Measurements from ENCODE around the gene FUBP3. TPM values are rescaled to one million over a fixed set of nuclear protein-coding genes. Genes with fewer than 3 reads are reported as not detected.

The FUBP3 gene
- total and polyA plus RNA-seq, 2 experiments from 2014 or later = 82.0 to 115 TPM

DNA sequence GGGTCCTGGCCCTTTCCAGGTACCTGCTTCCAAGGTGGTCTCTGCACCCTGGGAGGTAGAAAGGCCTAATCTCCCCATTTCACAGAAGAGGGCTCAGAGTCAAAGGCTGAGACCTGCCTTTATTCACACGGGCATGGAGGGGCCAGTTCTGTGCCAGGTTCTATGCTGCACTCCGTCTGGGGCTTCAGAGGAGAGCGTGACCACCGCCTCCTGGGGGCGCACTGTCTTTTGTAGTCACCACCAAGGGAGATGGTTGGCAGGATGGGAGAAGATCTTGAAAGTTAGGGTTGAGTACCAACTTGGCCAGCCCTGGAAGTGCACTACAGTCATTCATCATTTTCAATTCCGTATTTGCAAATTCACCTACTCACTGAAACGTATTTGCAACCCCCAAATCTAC, 61.3 kb downstream of the FUBP3 start:
- no peak for DNase-seq (ENCODE audit: low read depth in 1 of 2, low spot score in 1 of 2)
- H3K36me3 ChIP-seq = peaks cover 18% of the 10 kb centered on the region
- TF ChIP-seq, protein P1, sequence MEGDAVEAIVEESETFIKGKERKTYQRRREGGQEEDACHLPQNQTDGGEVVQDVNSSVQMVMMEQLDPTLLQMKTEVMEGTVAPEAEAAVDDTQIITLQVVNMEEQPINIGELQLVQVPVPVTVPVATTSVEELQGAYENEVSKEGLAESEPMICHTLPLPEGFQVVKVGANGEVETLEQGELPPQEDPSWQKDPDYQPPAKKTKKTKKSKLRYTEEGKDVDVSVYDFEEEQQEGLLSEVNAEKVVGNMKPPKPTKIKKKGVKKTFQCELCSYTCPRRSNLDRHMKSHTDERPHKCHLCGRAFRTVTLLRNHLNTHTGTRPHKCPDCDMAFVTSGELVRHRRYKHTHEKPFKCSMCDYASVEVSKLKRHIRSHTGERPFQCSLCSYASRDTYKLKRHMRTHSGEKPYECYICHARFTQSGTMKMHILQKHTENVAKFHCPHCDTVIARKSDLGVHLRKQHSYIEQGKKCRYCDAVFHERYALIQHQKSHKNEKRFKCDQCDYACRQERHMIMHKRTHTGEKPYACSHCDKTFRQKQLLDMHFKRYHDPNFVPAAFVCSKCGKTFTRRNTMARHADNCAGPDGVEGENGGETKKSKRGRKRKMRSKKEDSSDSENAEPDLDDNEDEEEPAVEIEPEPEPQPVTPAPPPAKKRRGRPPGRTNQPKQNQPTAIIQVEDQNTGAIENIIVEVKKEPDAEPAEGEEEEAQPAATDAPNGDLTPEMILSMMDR (IDR thresholded peaks at IDR 0.05; ENCODE audit: low read depth, low read length) = no peak

DNA sequence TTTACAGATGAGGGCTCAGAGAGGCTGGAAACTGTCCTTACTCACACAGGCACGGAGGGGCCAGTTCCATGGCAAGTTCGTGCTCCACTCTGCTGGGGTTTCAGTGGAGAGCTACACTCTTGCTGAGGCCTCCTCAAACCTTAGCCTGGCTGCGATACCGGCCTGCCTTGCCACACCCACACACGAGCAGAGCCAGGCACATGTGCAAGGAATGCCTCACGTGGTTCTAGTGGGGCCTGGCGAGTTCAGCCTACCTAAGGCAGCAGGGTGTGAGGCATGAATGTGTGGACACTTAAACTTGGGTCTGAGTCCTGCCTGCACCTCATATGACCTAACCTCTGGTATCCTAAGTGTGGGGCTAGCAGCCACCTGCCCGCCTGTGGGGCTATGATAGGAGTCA, 63.5 kb downstream of the FUBP3 start:
- Histone ChIP-seq H3K4me1 (ENCODE audit: low read depth) (peaks cover 7% of the 10 kb centered on the region), H3K27ac (no peak overlapping the region), H3K9me3 (ENCODE audit: low read depth) (no peaks in the 10 kb centered on the region), H3K4me3 (no peak overlapping the region), H3K27me3 (no peaks in the 10 kb centered on the region), H3K36me3 (no peaks in the 10 kb centered on the region)
- TF ChIP-seq, protein P1 (IDR thresholded peaks at IDR 0.05; ENCODE audit: low read depth, low read length) = no peak
- no peak for DNase-seq (ENCODE audit: low read depth in 1 of 2, low spot score in 1 of 2)

More for the DNA sequence above, 61.3 kb downstream of the FUBP3 start:
- H3K4me1 ChIP-seq (ENCODE audit: low read depth) = peaks cover 7% of the 10 kb centered on the region
- H3K9me3 ChIP-seq (ENCODE audit: low read depth) = no peaks in the 10 kb centered on the region
- no peak overlapping the region for H3K27ac ChIP-seq
- H3K27me3 ChIP-seq = no peaks in the 10 kb centered on the region
- no peak overlapping the region for H3K4me3 ChIP-seq

DNA sequence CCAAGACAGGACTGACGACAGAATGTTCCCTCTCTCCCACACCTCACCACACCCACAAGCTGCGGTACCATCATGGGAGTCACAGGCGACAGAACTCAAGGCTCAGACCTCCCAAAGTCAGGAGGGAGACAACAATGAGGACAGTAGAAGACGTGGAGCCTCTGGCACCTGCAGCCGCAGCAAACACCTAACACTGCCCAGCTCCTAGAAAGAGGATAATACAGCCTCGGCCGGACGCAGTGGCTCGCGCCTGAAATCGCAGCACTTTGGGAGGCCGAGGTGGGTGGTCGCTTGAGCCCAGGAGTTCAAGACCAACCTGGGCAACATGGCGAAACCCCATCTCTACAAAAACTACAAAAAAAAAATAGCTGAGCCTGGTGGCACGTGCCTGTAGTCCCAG, 71.8 kb downstream of the FUBP3 start:
- H3K36me3 ChIP-seq = no peaks in the 10 kb centered on the region
- H3K9me3 ChIP-seq (ENCODE audit: low read depth) = no peaks in the 10 kb centered on the region
- H3K27me3 ChIP-seq = peaks cover 52% of the 10 kb centered on the region
- DNase-seq (ENCODE audit: low read depth in 1 of 2, low spot score in 1 of 2) = no peak
- TF ChIP-seq, protein P1 (IDR thresholded peaks at IDR 0.05; ENCODE audit: low read depth, low read length) = no peak
- H3K4me1 ChIP-seq (ENCODE audit: low read depth) = no peaks in the 10 kb centered on the region
- H3K4me3 ChIP-seq = no peak overlapping the region
- no peak overlapping the region for H3K27ac ChIP-seq

DNA sequence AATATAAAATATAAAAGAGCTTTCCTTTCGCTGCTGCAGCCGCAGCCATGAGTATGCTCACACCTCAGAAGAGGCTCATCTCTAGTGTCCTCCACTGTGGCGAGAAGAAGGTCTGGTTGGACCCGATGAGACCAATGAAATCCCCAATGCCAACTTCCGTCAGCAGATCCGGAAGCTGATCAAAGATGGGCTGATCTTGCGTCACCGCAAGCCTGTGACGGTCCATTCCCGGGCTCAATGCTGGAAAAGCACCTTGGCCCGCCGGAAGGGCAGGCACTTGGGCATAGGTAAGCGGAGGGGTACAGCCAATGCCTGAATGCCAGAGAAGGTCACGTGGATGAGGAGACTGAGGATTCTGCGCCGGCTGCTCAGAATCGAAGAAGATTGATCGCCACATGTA, 72.4 kb downstream of the FUBP3 start:
- no peak for DNase-seq (ENCODE audit: low read depth in 1 of 2, low spot score in 1 of 2)
- Histone ChIP-seq H3K4me3 (no peak overlapping the region), H3K4me1 (ENCODE audit: low read depth) (no peaks in the 10 kb centered on the region), H3K27me3 (peaks cover 57% of the 10 kb centered on the region), H3K9me3 (ENCODE audit: low read depth) (no peaks in the 10 kb centered on the region), H3K27ac (no peak overlapping the region), H3K36me3 (no peaks in the 10 kb centered on the region)
- TF ChIP-seq, protein P1 (IDR thresholded peaks at IDR 0.05; ENCODE audit: low read depth, low read length) = no peak

DNA sequence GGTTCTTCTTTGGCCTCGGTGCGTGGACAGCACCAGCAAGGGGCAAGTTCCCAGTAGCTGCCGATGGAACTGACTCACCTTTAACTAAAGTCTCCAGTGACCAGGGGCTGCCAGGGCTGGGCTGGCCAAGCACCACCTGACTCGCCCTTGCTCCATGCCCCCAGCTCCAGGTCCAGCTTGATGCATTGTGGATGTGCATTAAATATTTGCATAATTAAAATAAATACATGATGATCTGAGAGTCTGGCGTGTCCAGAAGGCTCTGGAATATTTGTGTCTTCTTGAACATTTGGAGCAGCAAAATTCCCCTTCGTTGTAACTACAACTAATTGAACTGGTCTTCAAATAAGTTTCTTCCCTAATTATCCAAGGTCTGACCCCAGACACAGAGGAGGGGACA, 75.5 kb downstream of the FUBP3 start:
- no peaks in the 10 kb centered on the region for H3K36me3 ChIP-seq
- DNase-seq (ENCODE audit: low read depth in 1 of 2, low spot score in 1 of 2) = no peak
- H3K4me3 ChIP-seq = no peak overlapping the region
- H3K4me1 ChIP-seq (ENCODE audit: low read depth) = no peaks in the 10 kb centered on the region
- H3K9me3 ChIP-seq (ENCODE audit: low read depth) = no peaks in the 10 kb centered on the region
- H3K27ac ChIP-seq = no peak overlapping the region
- TF ChIP-seq, protein P1 (IDR thresholded peaks at IDR 0.05; ENCODE audit: low read depth, low read length) = no peak
- H3K27me3 ChIP-seq = peaks cover 83% of the 10 kb centered on the region
